HG02763 (cell line): ENCODE measurements around the gene KIR2DL3.
"Not testable (repeated sequence)": the region's sequence is repeated elsewhere in the genome, so short reads cannot be mapped to it uniquely, and the experiment has no call there.

ENCODE experiments used
- ATAC-seq: cut with Tn5 transposase; IDR thresholded peaks from one replicate; pipeline ENCODE4 v1.9.1; 2021; ENCODE audit warnings: mild to moderate bottlenecking, moderate library complexity; ENCODE audit not compliant: unreplicated experiment

KIR2DL3 gene

DNA sequence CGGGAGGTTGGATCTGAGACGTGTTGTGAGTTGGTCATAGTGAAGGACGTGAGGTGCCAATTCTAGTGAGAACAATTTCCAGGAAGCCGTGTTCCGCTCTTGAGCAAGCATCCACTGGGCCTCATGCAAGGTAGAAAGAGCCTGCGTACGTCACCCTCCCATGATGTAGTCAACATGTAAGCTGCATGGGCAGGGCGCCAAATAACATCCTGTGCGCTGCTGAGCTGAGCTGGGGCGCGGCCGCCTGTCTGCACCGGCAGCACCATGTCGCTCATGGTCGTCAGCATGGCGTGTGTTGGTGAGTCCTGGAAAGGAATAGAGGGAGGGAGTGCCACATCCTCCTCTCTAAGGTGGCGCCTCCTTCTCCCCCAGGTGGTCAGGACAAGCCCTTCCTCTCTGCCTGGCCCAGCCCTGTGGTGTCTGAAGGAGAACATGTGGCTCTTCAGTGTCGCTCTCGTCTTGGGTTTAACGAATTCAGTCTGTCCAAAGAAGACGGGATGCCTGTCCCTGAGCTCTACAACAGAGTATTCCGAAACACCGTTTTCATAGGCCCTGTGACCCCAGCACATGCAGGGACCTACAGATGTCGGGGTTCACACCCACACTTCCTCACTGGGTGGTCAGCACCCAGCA lies 47.9 kb downstream of the KIR2DL3 start:
- ATAC-seq = not testable (repeated sequence)

DNA sequence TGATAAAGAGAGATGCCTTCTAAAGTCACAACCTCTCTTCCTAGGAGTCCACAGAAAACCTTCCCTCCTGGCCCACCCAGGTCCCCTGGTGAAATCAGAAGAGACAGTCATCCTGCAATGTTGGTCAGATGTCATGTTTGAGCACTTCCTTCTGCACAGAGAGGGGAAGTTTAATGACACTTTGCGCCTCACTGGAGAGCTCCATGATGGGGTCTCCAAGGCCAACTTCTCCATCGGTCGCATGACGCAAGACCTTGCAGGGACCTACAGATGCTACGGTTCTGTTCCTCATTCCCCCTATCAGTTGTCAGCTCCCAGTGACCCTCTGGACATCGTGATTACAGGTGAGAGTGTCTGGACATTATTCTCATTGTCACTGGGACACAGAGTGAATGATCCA lies 49.8 kb downstream of the KIR2DL3 start:
- ATAC-seq = not testable (repeated sequence)

DNA sequence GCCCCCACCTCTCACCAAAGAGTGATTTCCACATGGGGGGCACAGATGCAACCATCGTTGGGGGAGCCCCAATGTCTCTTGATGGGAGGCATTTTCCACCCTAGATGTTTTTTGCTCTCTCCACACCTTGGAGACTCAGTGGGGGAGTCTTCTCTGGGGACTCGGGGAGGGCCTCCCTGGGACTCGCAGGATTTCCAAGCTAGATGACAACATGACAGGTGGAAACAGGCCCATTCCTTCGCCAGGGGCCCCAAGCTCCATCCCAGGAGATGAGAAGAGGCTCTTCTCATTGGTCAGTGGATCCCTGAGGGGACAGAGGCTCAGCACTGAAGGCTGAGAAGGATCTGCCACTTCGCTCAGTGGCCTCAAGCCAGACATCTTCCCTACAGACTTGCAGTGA lies 52.4 kb downstream of the KIR2DL3 start:
- ATAC-seq = no peak

DNA sequence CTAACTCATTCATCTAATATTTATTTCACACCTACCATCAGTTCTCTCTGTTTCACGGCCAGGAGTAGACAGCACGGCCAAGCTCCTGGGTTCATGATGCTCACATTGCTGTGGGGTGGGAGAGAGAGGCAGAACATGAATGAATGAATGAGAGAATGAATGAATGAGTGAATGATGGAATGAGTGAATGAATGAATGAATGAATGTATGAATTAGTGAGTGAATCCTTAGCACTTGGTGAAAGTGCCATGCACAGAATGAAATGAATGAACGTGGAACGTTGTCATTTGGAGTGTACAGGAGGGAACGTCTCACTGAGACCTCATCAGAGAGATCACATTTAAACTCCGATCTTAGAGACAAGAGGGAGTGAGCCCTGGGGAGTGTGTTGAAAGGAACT lies 53.2 kb downstream of the KIR2DL3 start:
- no peak for ATAC-seq

DNA sequence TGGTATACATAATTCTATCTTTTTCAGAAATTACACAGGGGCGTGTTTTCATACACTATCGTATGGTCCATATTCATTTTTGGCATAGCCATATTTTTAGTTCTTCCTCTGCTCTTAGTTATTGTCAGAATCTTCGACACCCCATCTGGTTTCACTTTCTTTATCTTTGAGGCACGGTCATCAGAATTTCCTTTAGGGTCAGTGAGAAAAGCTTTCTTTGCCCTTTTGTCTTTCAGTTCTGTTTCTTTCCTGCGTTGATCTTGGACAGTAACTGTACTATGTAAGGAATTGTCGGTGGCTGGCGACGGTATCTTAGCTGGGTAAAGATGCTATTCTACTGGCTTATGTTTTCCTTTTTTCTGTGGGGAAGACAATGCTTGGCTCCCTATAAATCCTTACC lies 54.5 kb downstream of the KIR2DL3 start:
- no peak for ATAC-seq

DNA sequence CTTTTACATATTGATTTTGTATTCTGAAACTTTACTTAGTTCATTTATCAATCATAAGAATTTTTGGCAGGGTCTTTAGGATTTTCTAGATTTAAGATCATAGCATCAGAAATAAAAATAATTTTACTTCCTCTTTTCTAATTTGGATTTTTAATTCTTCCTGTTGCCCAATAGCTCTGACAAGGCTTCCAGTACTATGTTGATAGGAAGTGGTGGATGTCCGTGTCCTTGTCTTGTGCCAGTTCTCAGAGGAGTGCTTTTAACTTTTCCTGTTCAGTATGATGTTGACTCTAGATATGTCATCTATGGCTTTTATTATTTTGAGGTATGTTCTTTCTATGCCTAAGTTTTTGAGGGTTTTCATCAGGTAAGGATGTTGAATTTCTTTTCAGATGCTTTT lies 57.4 kb downstream of the KIR2DL3 start:
- ATAC-seq = no peak
